KOPT-K1 (cell line): Measurements from ENCODE around the gene ZNF318.
"Not testable (repeated sequence)": the region's sequence is repeated elsewhere in the genome, so short reads cannot be mapped to it uniquely, and the experiment has no call there.

ENCODE experiments used
- H3K27ac ChIP-seq: fragments of 200-600 bp; sonication (generic); 2 replicates; pipeline ENCODE4 v1.5.1; 2016; ENCODE audit warnings: antibody characterized with exemption, mild to moderate bottlenecking, low read depth, low read length; ENCODE audit not compliant: poor library complexity, severe bottlenecking
- H3K36me3 ChIP-seq: fragments of 200-600 bp; sonication (generic); 2 replicates; pipeline ENCODE4 v1.5.1; 2017; ENCODE audit warnings: antibody characterized with exemption, mild to moderate bottlenecking, low read length, moderate library complexity; ENCODE audit not compliant: insufficient read depth
- H3K9me3 ChIP-seq: fragments of 200-600 bp; sonication (generic); 2 replicates; pipeline ENCODE4 v1.5.1; 2017; ENCODE audit warnings: antibody characterized with exemption, low read length, mild to moderate bottlenecking; ENCODE audit not compliant: insufficient read depth, poor library complexity, severe bottlenecking

ZNF318 gene

GRCh38 chr6:43369174-43370002 is at the start of gene ZNF318:
ZNF318 (minus strand) TSS chr6:43369647; CDS start chr6:43369365, 282 bp downstream.
- Histone ChIP-seq H3K9me3 (no peaks in the 10 kb centered on the region), H3K27ac (peak within 1 kb of the TSS; percentile 73)

GRCh38 chr6:43416935-43417334 is 47.5 kb upstream of the ZNF318 start:
- Histone ChIP-seq H3K9me3 (peaks cover 29% of the 10 kb centered on the region), H3K27ac (no peak overlapping the region), H3K36me3 (no peaks in the 10 kb centered on the region)

More at GRCh38 chr6:43369174-43370002, at the start of gene ZNF318:
- peaks cover 12% of the 10 kb centered on the region for H3K36me3 ChIP-seq

GRCh38 chr6:43415275-43415674 is 45.8 kb upstream of the ZNF318 start:
- H3K27ac ChIP-seq, H3K36me3 ChIP-seq: not testable (repeated sequence)
- H3K9me3 ChIP-seq = peaks cover 26% of the 10 kb centered on the region

GRCh38 chr6:43413002-43413401 is 43.6 kb upstream of the ZNF318 start:
- H3K27ac ChIP-seq = no peak overlapping the region
- H3K36me3 ChIP-seq = no peaks in the 10 kb centered on the region
- H3K9me3 ChIP-seq = peaks cover 17% of the 10 kb centered on the region

GRCh38 chr6:43412541-43412940 is 43.1 kb upstream of the ZNF318 start:
- H3K9me3 ChIP-seq = peaks cover 17% of the 10 kb centered on the region
- no peaks in the 10 kb centered on the region for H3K36me3 ChIP-seq
- H3K27ac ChIP-seq = no peak overlapping the region

GRCh38 chr6:43410776-43411175 is 41.3 kb upstream of the ZNF318 start:
- not testable (repeated sequence) for H3K27ac ChIP-seq, H3K36me3 ChIP-seq
- peaks cover 17% of the 10 kb centered on the region for H3K9me3 ChIP-seq

GRCh38 chr6:43408259-43408658 is 38.8 kb upstream of the ZNF318 start:
- Histone ChIP-seq H3K36me3 (no peaks in the 10 kb centered on the region), H3K9me3 (peaks cover 11% of the 10 kb centered on the region), H3K27ac (no peak overlapping the region)

- H3K27ac ChIP-seq = no peak overlapping the region
- H3K9me3 ChIP-seq = peaks cover 2% of the 10 kb centered on the region
- no peaks in the 10 kb centered on the region for H3K36me3 ChIP-seq
Measured at GRCh38 chr6:43407296-43407695, 37.8 kb upstream of the ZNF318 start.

GRCh38 chr6:43405354-43405753 is 35.9 kb upstream of the ZNF318 start:
- H3K9me3 ChIP-seq = no peaks in the 10 kb centered on the region
- no peak overlapping the region for H3K27ac ChIP-seq
- H3K36me3 ChIP-seq = no peaks in the 10 kb centered on the region

GRCh38 chr6:43402820-43403219 is 33.4 kb upstream of the ZNF318 start:
- no peaks in the 10 kb centered on the region for H3K9me3 ChIP-seq
- H3K36me3 ChIP-seq = no peaks in the 10 kb centered on the region
- no peak overlapping the region for H3K27ac ChIP-seq

GRCh38 chr6:43401730-43402129 is 32.3 kb upstream of the ZNF318 start:
- Histone ChIP-seq H3K9me3 (no peaks in the 10 kb centered on the region), H3K36me3 (no peaks in the 10 kb centered on the region), H3K27ac (no peak overlapping the region)

- Histone ChIP-seq H3K9me3 (no peaks in the 10 kb centered on the region), H3K27ac (no peak overlapping the region), H3K36me3 (no peaks in the 10 kb centered on the region)
Measured at GRCh38 chr6:43399932-43400487, 30.6 kb upstream of the ZNF318 start.

GRCh38 chr6:43396408-43397149 is 27.1 kb upstream of the ZNF318 start:
- Histone ChIP-seq H3K9me3 (no peaks in the 10 kb centered on the region), H3K27ac (no peak overlapping the region), H3K36me3 (no peaks in the 10 kb centered on the region)

- Histone ChIP-seq H3K9me3 (no peaks in the 10 kb centered on the region), H3K36me3 (no peaks in the 10 kb centered on the region), H3K27ac (no peak overlapping the region)
Measured at GRCh38 chr6:43395776-43396175, 26.3 kb upstream of the ZNF318 start.

- Histone ChIP-seq H3K27ac (no peak overlapping the region), H3K36me3 (no peaks in the 10 kb centered on the region), H3K9me3 (no peaks in the 10 kb centered on the region)
Measured at GRCh38 chr6:43394982-43395381, 25.5 kb upstream of the ZNF318 start.
